ENCODE data around the gene PVALEF. TPM values are rescaled to one million over a fixed set of nuclear protein-coding genes. Genes with fewer than 3 reads are reported as not detected.

PVALEF gene
- total and polyA plus RNA-seq, 2 of the 13 experiments (the other 11 are each of a cell fraction or from before 2014, with no cell fraction given) = 0.18 TPM

- TF ChIP-seq SMAD1 (CRISPR knock-in tag; IDR thresholded peaks at IDR 0.05; ENCODE audit: borderline replicate concordance, low read depth) (0 out of 2 replicates have a peak, but pooled peaks have one; percentile 33), UBTF (CRISPR knock-in tag; IDR thresholded peaks at IDR 0.05) (0 out of 2 replicates have a peak, but pooled peaks have one; percentile 22), PLRG1 (conservative IDR thresholded peaks at IDR 0.05) (no peak), CHD4 (IDR thresholded peaks at IDR 0.05; ENCODE audit: borderline replicate concordance, low read length) (no peak), ZNF792 (CRISPR knock-in tag; IDR thresholded peaks at IDR 0.05) (no peak), ZNF607 (CRISPR knock-in tag; IDR thresholded peaks at IDR 0.05; ENCODE audit: borderline replicate concordance) (no peak)
Observed at GRCh38 chr17:81143717-81144422, 21.4 kb upstream of the PVALEF start (continued).

GRCh38 chr17:81144423-81144781 is 20.9 kb upstream of the PVALEF start:
- no TSS peak for BruUV-seq (replicated peaks)
- Histone ChIP-seq H3K4me2 (ENCODE audit: low read depth, low read length) (no peak overlapping the region), H3K4me1 (ENCODE audit: insufficient read depth, low read length) (peaks cover 31% of the 10 kb centered on the region), H2AFZ (ENCODE audit: low read length) (no peak overlapping the region), H4K20me1 (ENCODE audit: insufficient read depth, low read length) (no peaks in the 10 kb centered on the region), H3K9me3 (ENCODE audit: low read length) (no peaks in the 10 kb centered on the region), H3K27me3 (ENCODE audit: control insufficient read depth in 1 of 2, insufficient read depth in 2 of 2, low read length in 2 of 2) (no peaks in the 10 kb centered on the region), H3K79me2 (ENCODE audit: insufficient read depth, low read length) (no peaks in the 10 kb centered on the region), H3K27ac (ENCODE audit: extremely low read length, insufficient read depth, low read length) (no peak overlapping the region), H3K9ac (ENCODE audit: insufficient read depth, low read depth, low read length) (no peak overlapping the region), H3K36me3 (replicated peaks in 1 of 2; ENCODE audit: control insufficient read depth in 1 of 2, insufficient read depth in 2 of 2, low read length in 2 of 2) (no peaks in the 10 kb centered on the region), H3K4me3 (replicated peaks in 1 of 3; ENCODE audit: insufficient read depth in 1 of 3, low read depth in 2 of 3, low read length in 3 of 3) (no peak overlapping the region; a peak in 1 of 6 replicates)
- ATAC-seq (no peak), FAIRE-seq (no peak), DNase-seq (ENCODE audit: low spot score) (no peak)
- POLR2A ChIA-PET = interaction anchor here (1.4 kb wide), 1 partner anchor 79 kb away, joined by 4 read pairs; the partner anchor contains the start of gene CEP131
- in situ Hi-C loops (cut with HindIII; ENCODE audit: extremely low pct_ligation_motif_present, low pct_unique_long_range_greater_than_20kb) (loop anchor here (5.0 kb wide), 2 partner anchors 48 to 83 kb away; no protein-coding TSS in a partner anchor), intact Hi-C loops (cut with micrococcal nuclease; ENCODE audit: unreplicated experiment) (loop anchor here (5.0 kb wide), 2 partner anchors 58 to 78 kb away; partner anchors contain the start of gene CEP131)
- 75% methylated on average over 14 of the region's 14 CpGs for WGBS (ENCODE audit: low lambda C conversion rate)
- CTCF ChIA-PET (ENCODE audit: low intra/inter-chr PET ratio, low total read pairs) = interaction anchor here (1.7 to 2.1 kb wide), 2 partner anchors 45 to 97 kb away, joined by 5 to 6 read pairs; no protein-coding TSS in a partner anchor
- no peak for TF ChIP-seq SRF (IDR thresholded peaks at IDR 0.05; ENCODE audit: low read depth, low read length)
- no peak for TF ChIP-seq MAFK (conservative IDR thresholded peaks at IDR 0.05 in 1 of 2, IDR thresholded peaks at IDR 0.05 in 1 of 2; ENCODE audit: low read length in 2 of 2)
- no peak for TF ChIP-seq ZNF615 (CRISPR knock-in tag; IDR thresholded peaks at IDR 0.05; ENCODE audit: borderline replicate concordance)
- TF ChIP-seq SP4 (CRISPR knock-in tag; IDR thresholded peaks at IDR 0.05) = no peak
- no peak for TF ChIP-seq ZNF431 (CRISPR knock-in tag; IDR thresholded peaks at IDR 0.05; ENCODE audit: borderline replicate concordance, low read depth)
- no peak for TF ChIP-seq ARNT2 (CRISPR knock-in tag; IDR thresholded peaks at IDR 0.05; ENCODE audit: low read depth)
- TF ChIP-seq, protein P1, sequence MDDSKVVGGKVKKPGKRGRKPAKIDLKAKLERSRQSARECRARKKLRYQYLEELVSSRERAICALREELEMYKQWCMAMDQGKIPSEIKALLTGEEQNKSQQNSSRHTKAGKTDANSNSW (CRISPR knock-in tag; IDR thresholded peaks at IDR 0.05; ENCODE audit: borderline replicate concordance) = no peak
- no peak for TF ChIP-seq HNRNPLL (IDR thresholded peaks at IDR 0.05; ENCODE audit: low read depth, low read length, poor library complexity, severe bottlenecking)
- no peak for TF ChIP-seq NCOA2 (CRISPR knock-in tag; IDR thresholded peaks at IDR 0.05)
- no peak for TF ChIP-seq ZBTB8A (CRISPR knock-in tag; IDR thresholded peaks at IDR 0.05; ENCODE audit: borderline replicate concordance, low read depth)
- no peak for TF ChIP-seq ZNF350 (CRISPR knock-in tag; IDR thresholded peaks at IDR 0.05; ENCODE audit: borderline replicate concordance, low read depth)
- TF ChIP-seq ZNF660 (CRISPR knock-in tag; IDR thresholded peaks at IDR 0.05; ENCODE audit: borderline replicate concordance, low read depth) = no peak
- no peak for TF ChIP-seq REPIN1 (CRISPR knock-in tag; IDR thresholded peaks at IDR 0.05; ENCODE audit: borderline replicate concordance, low read depth)
- TF ChIP-seq IKZF5 (CRISPR knock-in tag; IDR thresholded peaks at IDR 0.05) = no peak
